Endometrial microvascular endothelial cells (primary cell): ENCODE data around the gene NOXRED1. TPM values are rescaled to one million over a fixed set of nuclear protein-coding genes. Genes with fewer than 3 reads are reported as not detected.
"Not testable (repeated sequence)": the region's sequence is repeated elsewhere in the genome, so short reads cannot be mapped to it uniquely, and the experiment has no call there.

Source experiments
- in situ Hi-C: cut with HindIII; loops from 2 replicates; pipeline ENCODE4 v1.10.0; 2017; ENCODE audit warnings: low sequenced_read_pairs, low pct_unique_long_range_greater_than_20kb; ENCODE audit errors: inconsistent ontology term
- total RNA-seq: library from RNA; depleted of rRNA; stranded (reverse); fragments of >200 nt; gene quantifications from one replicate; pipeline ENCODE4 v1.2.3, GENCODE V29; 2015; ENCODE audit errors: inconsistent ontology term

The NOXRED1 gene
- total RNA-seq: not detected

GRCh38 chr14:77423423-77423822 is at the start of gene NOXRED1:
Gene NOXRED1 (minus strand): TSS chr14:77423523. CDS start chr14:77422889, 634 bp downstream.
- in situ Hi-C loops: no loop called here

GRCh38 chr14:77470224-77470870 is 47.0 kb upstream of the NOXRED1 start:
- in situ Hi-C loops: no loop called here

GRCh38 chr14:77469539-77469938 is 46.2 kb upstream of the NOXRED1 start:
- in situ Hi-C loops: no loop called here

- in situ Hi-C loops: no loop called here
These were observed 45.8 kb upstream of the NOXRED1 start for GRCh38 chr14:77469067-77469505.

- in situ Hi-C loops: no loop called here
These were observed 44.5 kb upstream of the NOXRED1 start for GRCh38 chr14:77467801-77468200.

- in situ Hi-C loops: no loop called here
These were observed 35.9 kb upstream of the NOXRED1 start for GRCh38 chr14:77459072-77459723.

- in situ Hi-C loops: no loop called here
These were observed 35.1 kb upstream of the NOXRED1 start for GRCh38 chr14:77458249-77458950.

GRCh38 chr14:77457522-77458248 is 34.4 kb upstream of the NOXRED1 start, which contains the start of the genes AHSA1 and VIPAS39:
Gene AHSA1 (plus strand): TSS chr14:77458093. CDS start chr14:77458190, 97 bp downstream.
Gene VIPAS39 (minus strand): TSS chr14:77457601. CDS start chr14:77454102, 3,499 bp downstream.
- in situ Hi-C loops: no loop called here

- in situ Hi-C loops: no loop called here
These were observed 33.8 kb upstream of the NOXRED1 start for GRCh38 chr14:77457115-77457521.

GRCh38 chr14:77455966-77456640 is 32.8 kb upstream of the NOXRED1 start:
- in situ Hi-C loops: no loop called here

- in situ Hi-C loops: no loop called here
These were observed 18.9 kb upstream of the NOXRED1 start for GRCh38 chr14:77442196-77442595.

GRCh38 chr14:77439861-77440260 is 16.5 kb upstream of the NOXRED1 start:
- in situ Hi-C loops: no loop called here

GRCh38 chr14:77438596-77438995 is 15.3 kb upstream of the NOXRED1 start:
- in situ Hi-C loops: no loop called here

GRCh38 chr14:77436042-77436441 is 12.7 kb upstream of the NOXRED1 start:
- in situ Hi-C loops: no loop called here

GRCh38 chr14:77426396-77426795 is 3.1 kb upstream of the NOXRED1 start:
- in situ Hi-C loops: no loop called here

- in situ Hi-C loops: no loop called here
These were observed 1.5 kb upstream of the NOXRED1 start for GRCh38 chr14:77424862-77425261.

- in situ Hi-C loops: no loop called here
These were observed 2.1 kb downstream of the NOXRED1 start for GRCh38 chr14:77421201-77421600.

- in situ Hi-C loops: no loop called here
These were observed 6.5 kb downstream of the NOXRED1 start for GRCh38 chr14:77416836-77417235.

- in situ Hi-C loops: not testable (repeated sequence)
These were observed 7.2 kb downstream of the NOXRED1 start for GRCh38 chr14:77416098-77416497.
